ENCODE results near the gene MAGED2. TPM values are rescaled to one million over a fixed set of nuclear protein-coding genes. Genes with fewer than 3 reads are reported as not detected.

The MAGED2 gene
- total and polyA plus RNA-seq, 2 donors (not counting 3 experiments of a cell fraction or from before 2014, with no cell fraction given), result 241 to 309 TPM

DNA sequence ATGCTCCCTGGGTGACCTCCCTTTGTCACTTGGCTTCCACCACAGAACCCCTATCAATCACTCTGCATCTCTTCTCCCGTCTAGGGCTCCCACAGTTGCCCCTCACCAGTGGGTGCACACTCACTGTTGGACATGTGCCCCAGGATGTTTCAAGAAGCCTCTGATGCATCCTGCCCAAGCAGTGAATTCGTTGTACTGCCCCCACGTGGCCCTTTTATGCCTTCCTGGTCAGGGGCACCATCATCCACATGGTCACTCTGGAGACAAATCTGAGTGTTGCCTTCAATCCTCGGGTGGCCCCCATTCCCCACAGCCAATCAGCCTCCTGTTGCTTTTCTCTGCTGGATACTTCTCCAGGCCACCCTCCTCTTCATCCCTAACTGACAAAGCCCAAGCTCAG lies 21.6 kb upstream of the MAGED2 start:
- Histone ChIP-seq H3K9ac (replicated peaks; ENCODE audit: extremely low read depth, insufficient read depth, low read length) (no peak overlapping the region), H3K4me3 (replicated peaks in 1 of 3; ENCODE audit: insufficient read depth in 1 of 3, low read depth in 1 of 3, low read length in 3 of 3) (no peak overlapping the region), H3K9me3 (replicated peaks; ENCODE audit: control insufficient read depth, insufficient read depth, low read length) (no peaks in the 10 kb centered on the region), H3K27ac (ENCODE audit: insufficient read depth, low read depth, low read length) (no peak overlapping the region), H4K20me1 (replicated peaks; ENCODE audit: control insufficient read depth, extremely low read depth, insufficient read depth, low read length) (no peaks in the 10 kb centered on the region), H3K36me3 (ENCODE audit: control insufficient read depth in 2 of 2, extremely low read depth in 1 of 2, insufficient read depth in 2 of 2, low read length in 2 of 2) (no peaks in the 10 kb centered on the region), H3K27me3 (ENCODE audit: control insufficient read depth in 2 of 2, insufficient read depth in 2 of 2, low read length in 2 of 2) (no peaks in the 10 kb centered on the region), H3K79me2 (ENCODE audit: control insufficient read depth, insufficient read depth, low read length) (no peaks in the 10 kb centered on the region), H3K9me1 (replicated peaks; ENCODE audit: control insufficient read depth, extremely low read depth, insufficient read depth, low read length) (no peaks in the 10 kb centered on the region), H3K4me2 (ENCODE audit: insufficient read depth, low read length) (no peak overlapping the region), H2AFZ (ENCODE audit: low read depth, low read length) (no peak overlapping the region), H3K4me1 (ENCODE audit: control insufficient read depth, extremely low read depth, insufficient read depth, low read length) (no peaks in the 10 kb centered on the region)
- CTCF ChIA-PET, result interaction anchor here (0.5 to 0.7 kb wide), 2 partner anchors 145 to 146 kb away, joined by 3 to 4 read pairs; no protein-coding TSS in a partner anchor
- dilution Hi-C loops (cut with MboI; ENCODE audit: extremely low pct_ligation_motif_present, low sequenced_read_pairs) (no loop called here), intact Hi-C loops (cut with micrococcal nuclease) (loop anchor here (5.0 kb wide), 1 partner anchor 364 kb away; no protein-coding TSS in a partner anchor)
- POLR2A ChIA-PET, result no interaction called here
- TF ChIP-seq MAX (IDR thresholded peaks at IDR 0.05; ENCODE audit: insufficient read depth, insufficient read length) (no peak), CTCF (IDR thresholded peaks at IDR 0.05; ENCODE audit: extremely low read depth in 1 of 2, insufficient read depth in 1 of 2, low read depth in 1 of 2, low read length in 2 of 2) (no peak), POLR2A (IDR thresholded peaks at IDR 0.05; ENCODE audit: low read depth, low read length) (no peak), FOS (IDR thresholded peaks at IDR 0.05; ENCODE audit: borderline replicate concordance, insufficient read depth, low read length) (no peak), EZH2 (IDR thresholded peaks at IDR 0.05; ENCODE audit: borderline replicate concordance, low read depth, low read length, severe bottlenecking) (no peak), GATA2 (IDR thresholded peaks at IDR 0.05; ENCODE audit: insufficient read depth, insufficient read length, low read depth, low read length) (no peak), JUN (IDR thresholded peaks at IDR 0.05; ENCODE audit: borderline replicate concordance, insufficient read depth, insufficient read length, low read depth) (no peak), POLR2AphosphoS5 (IDR thresholded peaks at IDR 0.05; ENCODE audit: insufficient read depth, low read depth, low read length) (no peak), MYC (IDR thresholded peaks at IDR 0.05; ENCODE audit: low read depth, low read length) (no peak)
- no peak for FAIRE-seq
- DNase-seq (ENCODE audit: low read depth, low spot score), result no peak
- no TSS peak for BruUV-seq (replicated peaks)
